Measurements from ENCODE around the gene KCNK3.

- TF ChIP-seq CTCF (IDR thresholded peaks at IDR 0.05 in 2 of 3, conservative IDR thresholded peaks at IDR 0.05 in 1 of 3; ENCODE audit: control insufficient read depth in 2 of 3, extremely low read depth in 1 of 3, insufficient read depth in 1 of 3, low read depth in 3 of 3, low read length in 3 of 3) = no peak
- TF ChIP-seq, protein P1, sequence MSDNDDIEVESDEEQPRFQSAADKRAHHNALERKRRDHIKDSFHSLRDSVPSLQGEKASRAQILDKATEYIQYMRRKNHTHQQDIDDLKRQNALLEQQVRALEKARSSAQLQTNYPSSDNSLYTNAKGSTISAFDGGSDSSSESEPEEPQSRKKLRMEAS (IDR thresholded peaks at IDR 0.05; ENCODE audit: low read depth, low read length) = no peak
- no peak for TF ChIP-seq POLR2A (IDR thresholded peaks at IDR 0.05; ENCODE audit: low read depth, low read length)
- TF ChIP-seq, protein P2, sequence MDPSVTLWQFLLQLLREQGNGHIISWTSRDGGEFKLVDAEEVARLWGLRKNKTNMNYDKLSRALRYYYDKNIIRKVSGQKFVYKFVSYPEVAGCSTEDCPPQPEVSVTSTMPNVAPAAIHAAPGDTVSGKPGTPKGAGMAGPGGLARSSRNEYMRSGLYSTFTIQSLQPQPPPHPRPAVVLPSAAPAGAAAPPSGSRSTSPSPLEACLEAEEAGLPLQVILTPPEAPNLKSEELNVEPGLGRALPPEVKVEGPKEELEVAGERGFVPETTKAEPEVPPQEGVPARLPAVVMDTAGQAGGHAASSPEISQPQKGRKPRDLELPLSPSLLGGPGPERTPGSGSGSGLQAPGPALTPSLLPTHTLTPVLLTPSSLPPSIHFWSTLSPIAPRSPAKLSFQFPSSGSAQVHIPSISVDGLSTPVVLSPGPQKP (IDR thresholded peaks at IDR 0.05; ENCODE audit: low read depth, low read length) = no peak
- no peak for TF ChIP-seq CHD2 (IDR thresholded peaks at IDR 0.05; ENCODE audit: borderline replicate concordance, low read depth, low read length)
- no peak for TF ChIP-seq YY1 (IDR thresholded peaks at IDR 0.05; ENCODE audit: low read depth, low read length)
- no peak for TF ChIP-seq SRF (IDR thresholded peaks at IDR 0.05; ENCODE audit: low read depth in 2 of 2, low read length in 2 of 2)
- no peak for TF ChIP-seq SMC3 (IDR thresholded peaks at IDR 0.05; ENCODE audit: borderline replicate concordance, low read length)
- TF ChIP-seq ZNF274 (IDR thresholded peaks at IDR 0.05; ENCODE audit: insufficient read depth, insufficient read length) = no peak
These were observed 60.1 kb downstream of the KCNK3 start for GRCh38 chr2:26752656-26753055.
